H7 (cell line): ENCODE results near the gene CYP4F11. TPM values are rescaled to one million over a fixed set of nuclear protein-coding genes. Genes with fewer than 3 reads are reported as not detected.
"Not testable (repeated sequence)": the region's sequence is repeated elsewhere in the genome, so short reads cannot be mapped to it uniquely, and the experiment has no call there.

Experiments
- DNase-seq: peaks from one replicate; pipeline ENCODE4 v3.0.0; 2012
- H3K27me3 ChIP-seq: 2 replicates; pipeline ENCODE4 v1.6.0; 2011; ENCODE audit warnings: mild to moderate bottlenecking, low read length; ENCODE audit not compliant: control insufficient read depth, insufficient read depth
- H3K36me3 ChIP-seq: replicated peaks from 2 replicates; pipeline ENCODE4 v1.5.1; 2011; ENCODE audit warnings: low read length; ENCODE audit not compliant: control insufficient read depth, insufficient read depth
- H3K4me3 ChIP-seq: 2 replicates; pipeline ENCODE4 v1.5.1; 2011; ENCODE audit warnings: low read depth, mild to moderate bottlenecking, control low read depth, low read length, moderate library complexity; ENCODE audit not compliant: insufficient read depth
- total RNA-seq: library from RNA; depleted of rRNA; stranded (reverse); fragments of >200 nt; shearing (Covaris generic); gene quantifications from 2 replicates; pipeline ENCODE4 v1.2.3, GENCODE V29; 2014; rRNA removed

CYP4F11 gene
- total RNA-seq, result not detected in 2 replicates

- DNase-seq, result no peak
- Histone ChIP-seq H3K36me3 (no peaks in the 10 kb centered on the region), H3K4me3 (no peak within 1 kb of the TSS), H3K27me3 (no peaks in the 10 kb centered on the region)
These were observed at the start of gene CYP4F11 for GRCh38 chr19:15934332-15935078. Gene CYP4F11, minus strand, starts transcription at chr19:15934529. Its CDS starts 121 bp downstream, at chr19:15934408.

GRCh38 chr19:15979293-15979692, 45.0 kb upstream of the CYP4F11 start:
- DNase-seq, result no peak
- Histone ChIP-seq H3K36me3 (no peaks in the 10 kb centered on the region), H3K4me3 (no peak overlapping the region), H3K27me3 (no peaks in the 10 kb centered on the region)

GRCh38 chr19:15977690-15978089, 43.4 kb upstream of the CYP4F11 start:
- Histone ChIP-seq H3K36me3 (no peaks in the 10 kb centered on the region), H3K27me3 (no peaks in the 10 kb centered on the region), H3K4me3 (no peak overlapping the region)
- DNase-seq, result no peak

GRCh38 chr19:15976836-15977689, 42.7 kb upstream of the CYP4F11 start:
- no peak overlapping the region for H3K4me3 ChIP-seq
- H3K27me3 ChIP-seq, result no peaks in the 10 kb centered on the region
- H3K36me3 ChIP-seq, result no peaks in the 10 kb centered on the region
- DNase-seq, result no peak

- no peaks in the 10 kb centered on the region for H3K36me3 ChIP-seq
- no peaks in the 10 kb centered on the region for H3K27me3 ChIP-seq
- no peak overlapping the region for H3K4me3 ChIP-seq
- no peak for DNase-seq
These were observed 40.5 kb upstream of the CYP4F11 start for GRCh38 chr19:15974856-15975255.

GRCh38 chr19:15972043-15972442, 37.7 kb upstream of the CYP4F11 start:
- not testable (repeated sequence) for H3K4me3 ChIP-seq, H3K36me3 ChIP-seq, H3K27me3 ChIP-seq, DNase-seq

GRCh38 chr19:15971224-15971780, 37.0 kb upstream of the CYP4F11 start:
- DNase-seq, result no peak
- no peak overlapping the region for H3K4me3 ChIP-seq
- H3K27me3 ChIP-seq, result no peaks in the 10 kb centered on the region
- H3K36me3 ChIP-seq, result no peaks in the 10 kb centered on the region

- DNase-seq, result no peak
- Histone ChIP-seq H3K36me3 (no peaks in the 10 kb centered on the region), H3K4me3 (no peak overlapping the region), H3K27me3 (no peaks in the 10 kb centered on the region)
These were observed 29.9 kb upstream of the CYP4F11 start for GRCh38 chr19:15964231-15964630.

GRCh38 chr19:15962319-15962718, 28.0 kb upstream of the CYP4F11 start:
- Histone ChIP-seq H3K36me3 (no peaks in the 10 kb centered on the region), H3K4me3 (no peak overlapping the region), H3K27me3 (no peaks in the 10 kb centered on the region)
- no peak for DNase-seq

- Histone ChIP-seq H3K4me3 (no peak overlapping the region), H3K27me3 (no peaks in the 10 kb centered on the region), H3K36me3 (no peaks in the 10 kb centered on the region)
- no peak for DNase-seq
These were observed 20.5 kb upstream of the CYP4F11 start for GRCh38 chr19:15954820-15955219.

- Histone ChIP-seq H3K4me3 (no peak within 1 kb of the TSS), H3K36me3 (no peaks in the 10 kb centered on the region)
- DNase-seq, result no peak
These were observed 14.1 kb upstream of the CYP4F11 start, which contains the start of gene OR10H4 for GRCh38 chr19:15948223-15949058. Gene OR10H4, plus strand, starts transcription at chr19:15949008. Its CDS starts 0 bp downstream, at chr19:15949008.

GRCh38 chr19:15945301-15945700, 11.0 kb upstream of the CYP4F11 start:
- Histone ChIP-seq H3K4me3 (no peak overlapping the region), H3K27me3 (no peaks in the 10 kb centered on the region), H3K36me3 (no peaks in the 10 kb centered on the region)
- DNase-seq, result no peak

More at GRCh38 chr19:15948223-15949058, 14.1 kb upstream of the CYP4F11 start, which contains the start of gene OR10H4:
- no peaks in the 10 kb centered on the region for H3K27me3 ChIP-seq

GRCh38 chr19:15944401-15944800, 10.1 kb upstream of the CYP4F11 start:
- Histone ChIP-seq H3K27me3 (no peaks in the 10 kb centered on the region), H3K4me3 (no peak overlapping the region), H3K36me3 (no peaks in the 10 kb centered on the region)
- no peak for DNase-seq

- Histone ChIP-seq H3K27me3 (no peaks in the 10 kb centered on the region), H3K36me3 (no peaks in the 10 kb centered on the region), H3K4me3 (no peak overlapping the region)
- no peak for DNase-seq
These were observed 3.4 kb upstream of the CYP4F11 start for GRCh38 chr19:15937771-15938170.
